Measurements from ENCODE around the gene UNC119.

DNA sequence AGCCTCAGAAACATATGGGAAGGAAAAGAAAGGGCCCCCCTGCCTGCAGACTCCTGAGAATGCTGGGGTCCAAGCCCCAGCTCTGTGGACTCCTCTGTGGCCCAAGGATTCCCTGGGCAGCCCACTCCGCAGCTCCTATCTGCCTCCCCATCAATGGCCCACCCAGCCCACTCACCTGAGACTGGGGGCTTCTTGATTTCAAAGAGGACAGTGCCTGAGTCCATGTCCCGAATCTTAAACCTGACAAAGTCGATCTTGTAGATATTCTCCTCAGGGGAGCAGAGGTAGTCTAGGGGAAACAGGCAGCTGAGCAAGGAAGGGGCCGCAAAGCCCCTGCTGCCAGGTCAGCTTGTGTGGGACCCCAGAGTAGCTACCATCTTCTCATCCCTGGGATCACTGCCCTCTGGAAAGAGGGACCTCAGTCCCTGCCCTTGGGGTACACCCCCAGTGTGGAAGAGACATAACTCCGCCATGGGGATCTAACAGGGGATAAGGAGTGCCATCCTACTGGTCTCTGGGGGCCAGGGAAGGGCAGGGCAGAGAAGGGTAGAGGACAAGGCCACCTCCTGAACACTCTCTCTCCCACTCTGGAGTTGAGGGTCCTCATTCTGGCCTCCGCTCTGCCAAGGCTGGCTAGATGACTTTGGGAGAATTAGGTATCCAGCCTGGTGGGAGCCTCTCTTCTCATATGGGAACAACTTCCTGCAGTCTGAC lies 3.9 kb downstream of the UNC119 start:
- TF ChIP-seq, protein P1, sequence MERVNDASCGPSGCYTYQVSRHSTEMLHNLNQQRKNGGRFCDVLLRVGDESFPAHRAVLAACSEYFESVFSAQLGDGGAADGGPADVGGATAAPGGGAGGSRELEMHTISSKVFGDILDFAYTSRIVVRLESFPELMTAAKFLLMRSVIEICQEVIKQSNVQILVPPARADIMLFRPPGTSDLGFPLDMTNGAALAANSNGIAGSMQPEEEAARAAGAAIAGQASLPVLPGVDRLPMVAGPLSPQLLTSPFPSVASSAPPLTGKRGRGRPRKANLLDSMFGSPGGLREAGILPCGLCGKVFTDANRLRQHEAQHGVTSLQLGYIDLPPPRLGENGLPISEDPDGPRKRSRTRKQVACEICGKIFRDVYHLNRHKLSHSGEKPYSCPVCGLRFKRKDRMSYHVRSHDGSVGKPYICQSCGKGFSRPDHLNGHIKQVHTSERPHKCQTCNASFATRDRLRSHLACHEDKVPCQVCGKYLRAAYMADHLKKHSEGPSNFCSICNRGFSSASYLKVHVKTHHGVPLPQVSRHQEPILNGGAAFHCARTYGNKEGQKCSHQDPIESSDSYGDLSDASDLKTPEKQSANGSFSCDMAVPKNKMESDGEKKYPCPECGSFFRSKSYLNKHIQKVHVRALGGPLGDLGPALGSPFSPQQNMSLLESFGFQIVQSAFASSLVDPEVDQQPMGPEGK (CRISPR knock-in tag; IDR thresholded peaks at IDR 0.05; ENCODE audit: borderline replicate concordance) = no peak
- TF ChIP-seq RARB (CRISPR knock-in tag; IDR thresholded peaks at IDR 0.05) = no peak

Measured in SK-N-SH treated with all-trans-retinoic acid at 6 μM for 48 hours (cell line).